Activated T-helper 1 cell treated with anti-CD3 and anti-CD28 coated beads, Interleukin-2, amount 50 U/mL, for 16 hours (primary cell): ENCODE data around the gene CDC42BPB.

Experiments
- DNase-seq, 2 donors: peaks; one replicate each; pipeline ENCODE4 v3.0.0-alpha.2; 2020; ENCODE audit warnings: low read depth in 1 of 2, low spot score in 1 of 2

CDC42BPB gene

DNA sequence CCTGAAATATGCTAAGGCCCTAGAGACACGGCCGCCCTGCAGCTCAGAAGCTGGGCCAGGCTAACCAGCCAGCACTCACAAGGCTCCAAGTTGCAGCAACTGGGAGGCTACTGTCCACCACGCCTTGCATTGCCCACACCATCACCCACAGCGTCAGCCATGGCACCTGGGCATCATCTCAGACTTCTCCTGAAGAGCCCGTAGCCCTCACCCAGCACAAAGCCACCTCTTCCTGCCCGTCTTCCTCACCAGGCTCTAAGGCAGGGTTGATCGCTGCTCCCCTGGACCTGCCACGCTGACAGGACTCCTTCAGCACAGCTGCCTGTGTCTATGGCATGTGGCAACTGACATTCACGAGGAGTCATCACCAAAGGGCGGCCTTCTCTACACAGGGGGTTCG, 38.1 kb downstream of the CDC42BPB start:
- DNase-seq, result no peak

DNA sequence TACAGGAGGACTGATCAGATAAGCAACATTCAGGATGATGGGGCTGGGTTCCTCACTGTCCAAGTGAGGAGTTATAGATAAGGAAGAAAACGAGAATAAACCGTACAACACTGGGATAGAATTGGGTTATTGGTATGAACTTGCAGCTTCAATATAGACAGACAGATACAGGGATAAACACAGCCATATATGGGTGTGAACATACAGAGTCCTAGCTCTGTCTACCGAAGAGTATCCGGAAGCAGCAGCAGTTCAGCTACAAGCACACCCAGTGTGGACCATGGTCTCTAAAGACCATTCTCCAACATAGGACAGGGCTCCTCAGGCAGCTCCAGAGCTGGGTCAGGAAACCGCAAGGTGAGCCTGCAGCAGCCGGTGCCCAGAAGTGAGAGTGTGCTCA, 40.8 kb downstream of the CDC42BPB start:
- DNase-seq, result no peak

DNA sequence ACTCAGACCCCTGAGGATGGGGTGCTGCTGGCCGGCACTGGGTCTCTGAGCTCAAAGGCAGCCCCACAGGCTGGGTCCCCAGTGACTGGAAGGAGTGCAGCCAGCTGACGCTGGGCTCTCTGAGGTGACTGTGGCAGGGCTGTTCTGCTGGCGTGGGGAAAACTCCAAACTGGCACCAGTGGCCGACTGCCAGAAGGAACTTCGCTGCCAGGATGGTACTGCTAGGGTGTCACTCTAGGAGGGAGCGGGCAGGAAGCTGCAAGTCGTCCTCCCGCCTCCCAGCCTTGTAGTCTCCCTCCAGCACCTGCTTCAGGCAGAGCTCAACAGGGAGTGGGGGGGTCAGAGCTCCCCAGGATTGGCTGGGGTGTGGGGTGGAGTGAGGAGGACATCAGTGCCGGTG, 41.3 kb downstream of the CDC42BPB start:
- DNase-seq, result no peak

- no peak for DNase-seq
Measured at GRCh38 chr14:103015426-103015825, 41.9 kb downstream of the CDC42BPB start.

DNA sequence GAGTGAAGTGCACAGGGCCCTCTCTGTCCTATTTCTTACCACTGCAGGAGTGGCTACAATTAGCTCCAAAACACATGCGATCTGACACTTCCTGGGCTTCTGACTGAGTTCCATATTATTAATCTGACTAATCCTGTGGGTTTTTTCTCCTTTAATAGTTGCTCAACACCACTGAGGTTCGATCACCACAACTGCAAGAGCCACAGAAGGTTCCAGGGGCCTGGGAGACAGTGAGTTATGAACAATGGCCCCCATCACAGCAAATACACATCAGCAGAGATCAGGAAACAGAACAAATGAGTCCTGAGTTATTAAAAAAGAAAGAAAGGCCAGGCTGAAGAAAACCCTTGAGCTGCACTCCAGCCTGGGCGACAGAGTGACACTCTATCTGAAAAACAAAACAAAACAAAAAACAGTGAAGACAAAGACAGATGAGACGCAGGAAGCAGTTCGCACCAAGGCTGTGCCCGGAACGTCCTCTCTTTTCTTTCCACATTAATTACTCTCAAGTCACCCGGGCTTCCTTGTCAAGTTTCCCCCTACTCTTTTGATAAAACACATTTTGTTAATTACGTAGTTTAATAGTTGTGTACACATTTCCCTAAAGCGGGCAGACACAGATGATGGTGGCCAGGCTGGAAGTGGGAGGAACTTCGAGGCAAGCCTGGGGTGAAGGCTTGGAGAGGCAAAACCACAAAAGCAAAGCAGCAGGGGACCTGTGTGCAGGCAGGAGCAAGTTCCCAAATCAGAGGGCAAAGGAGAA, 42.7 kb downstream of the CDC42BPB start:
- no peak for DNase-seq

- DNase-seq, result no peak
Measured at GRCh38 chr14:103013028-103013427, 44.3 kb downstream of the CDC42BPB start.

DNA sequence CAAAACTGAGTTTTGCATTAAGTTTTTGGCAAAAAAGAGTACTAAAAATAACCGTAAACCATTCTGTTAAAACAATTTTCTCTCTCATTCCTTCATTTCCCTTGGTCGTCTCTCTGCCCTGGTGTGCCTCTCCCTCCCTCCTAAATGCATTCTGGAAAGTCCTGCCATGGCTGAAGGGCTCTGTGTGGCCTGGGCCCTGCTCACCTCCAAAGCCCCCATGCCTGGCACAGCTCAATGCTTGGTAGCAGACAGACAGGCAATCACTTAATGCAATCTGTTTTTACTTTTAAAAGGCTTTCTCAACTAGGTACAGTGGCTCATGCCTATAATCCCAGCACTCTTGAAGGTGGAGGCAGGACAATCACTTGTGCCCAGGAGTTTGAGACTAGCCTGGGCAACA, 47.8 kb downstream of the CDC42BPB start:
- DNase-seq, result no peak

- no peak for DNase-seq
Measured at GRCh38 chr14:103008768-103009357, 48.5 kb downstream of the CDC42BPB start.

GRCh38 chr14:103008126-103008525, 49.2 kb downstream of the CDC42BPB start:
- no peak for DNase-seq

GRCh38 chr14:103007555-103007954, 49.8 kb downstream of the CDC42BPB start:
- DNase-seq, result no peak

DNA sequence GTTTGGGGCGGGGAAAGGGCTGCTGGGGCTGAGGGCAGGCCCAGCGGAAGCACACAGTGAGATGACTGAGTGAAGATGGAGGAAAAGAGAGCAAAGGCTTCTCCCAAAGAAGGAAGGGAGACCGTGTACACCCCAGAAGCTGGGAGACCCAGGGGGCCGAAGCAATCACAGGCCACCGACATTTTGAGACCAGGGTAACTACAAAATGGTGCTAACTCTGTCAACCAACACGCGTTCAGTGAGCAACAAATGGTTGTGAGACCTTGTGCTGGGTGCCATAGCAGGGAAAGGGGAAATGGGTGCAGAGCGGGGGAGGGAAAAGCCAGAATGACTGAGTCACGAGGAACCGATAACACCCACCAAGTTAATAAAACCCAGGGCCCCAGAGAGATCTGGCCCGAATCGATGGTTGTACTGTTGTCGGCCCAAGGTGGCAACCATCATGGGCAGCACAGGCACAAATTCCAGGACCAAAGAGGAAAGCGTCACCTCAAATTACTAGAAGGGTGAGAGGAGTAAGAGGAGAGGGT, 50.3 kb downstream of the CDC42BPB start:
- no peak for DNase-seq

DNA sequence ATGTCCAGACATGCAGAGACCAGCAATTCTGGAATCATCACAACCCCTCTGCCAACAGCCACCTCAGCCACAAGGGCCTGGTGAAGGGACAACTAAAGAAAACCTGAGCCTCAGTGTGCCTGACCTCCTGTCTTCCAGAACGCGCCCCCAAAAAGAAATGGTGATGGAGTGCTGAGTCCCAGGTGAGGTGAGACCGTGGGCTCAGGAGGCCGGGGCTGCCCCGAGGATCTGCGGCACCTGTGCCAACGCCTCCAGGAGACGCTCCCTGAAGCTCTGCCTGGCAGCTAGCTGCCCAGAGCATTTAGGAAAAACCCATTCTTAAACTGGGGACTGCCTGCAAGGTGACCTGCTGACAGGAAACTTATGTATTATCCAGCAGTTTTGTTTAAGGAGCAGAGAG, 51.2 kb downstream of the CDC42BPB start:
- no peak for DNase-seq

DNA sequence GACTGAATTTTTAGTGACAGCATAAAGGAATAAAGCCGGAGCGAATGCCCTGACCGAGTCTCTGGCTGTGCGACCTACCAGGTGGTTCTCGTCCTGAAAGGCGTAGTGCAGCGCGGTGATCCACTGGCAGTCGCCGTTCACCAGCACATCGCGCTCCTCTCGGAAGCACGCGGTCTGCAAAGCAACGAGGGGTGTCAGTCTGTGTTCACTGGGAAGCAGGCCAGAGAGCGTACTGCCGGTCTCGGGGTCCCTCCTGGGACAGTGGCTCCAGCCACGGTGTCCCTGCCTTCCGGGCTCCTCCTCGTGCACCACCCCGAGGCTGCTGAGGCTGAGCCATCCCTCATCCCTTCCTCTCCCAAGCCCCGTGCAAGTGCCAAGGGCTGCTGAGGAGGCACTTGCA, 53.5 kb downstream of the CDC42BPB start:
- no peak for DNase-seq

DNA sequence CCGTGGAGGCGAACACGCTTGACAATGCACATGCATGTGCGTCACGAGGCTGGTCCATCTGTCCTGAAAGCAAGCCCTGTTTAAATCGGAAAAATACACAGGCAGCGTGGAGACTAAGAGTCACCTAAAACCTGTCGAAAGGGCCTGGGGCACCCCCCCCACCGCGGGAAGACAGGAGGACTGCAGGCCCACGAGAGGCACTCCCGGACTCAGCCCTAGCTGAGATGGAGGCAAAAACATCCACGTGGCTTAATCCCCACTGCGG, 54.1 kb downstream of the CDC42BPB start:
- no peak for DNase-seq

DNA sequence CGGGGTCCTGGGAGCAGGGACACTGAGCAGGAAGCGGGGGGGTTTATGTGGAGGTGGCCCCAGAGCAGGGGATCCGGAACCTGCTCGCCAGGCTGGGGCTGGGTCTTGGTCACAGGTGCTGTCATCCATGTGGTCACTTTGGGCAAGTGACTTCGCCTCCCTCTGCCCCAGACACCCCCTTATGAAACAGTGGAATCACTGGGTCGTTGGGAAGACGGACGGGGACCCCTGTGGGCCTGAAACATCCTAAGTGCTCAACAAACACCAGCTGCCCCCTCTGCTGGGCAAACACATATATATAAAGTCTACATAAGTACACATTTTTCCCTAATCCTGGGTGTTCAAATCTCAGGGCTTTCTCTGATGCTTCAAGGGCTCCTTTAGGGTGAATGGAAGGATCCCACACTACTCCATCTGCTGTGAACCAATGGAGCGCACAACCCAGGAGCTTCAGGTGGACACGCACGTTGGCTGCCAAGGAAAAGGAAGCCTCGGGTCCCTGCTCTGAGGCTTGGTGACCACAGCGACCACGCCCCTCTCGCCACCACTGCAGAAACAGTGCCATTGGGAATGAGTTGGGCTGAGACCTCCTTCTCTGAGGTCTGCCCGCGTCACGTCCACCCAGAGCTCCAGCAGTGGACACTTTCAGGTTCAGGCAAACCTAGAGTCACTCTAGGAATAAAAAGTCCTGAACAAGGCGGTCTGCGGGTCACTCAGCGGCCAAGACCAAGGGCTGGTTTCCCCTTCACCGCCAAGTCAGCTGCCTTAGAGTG, 54.6 kb downstream of the CDC42BPB start:
- no peak for DNase-seq

DNA sequence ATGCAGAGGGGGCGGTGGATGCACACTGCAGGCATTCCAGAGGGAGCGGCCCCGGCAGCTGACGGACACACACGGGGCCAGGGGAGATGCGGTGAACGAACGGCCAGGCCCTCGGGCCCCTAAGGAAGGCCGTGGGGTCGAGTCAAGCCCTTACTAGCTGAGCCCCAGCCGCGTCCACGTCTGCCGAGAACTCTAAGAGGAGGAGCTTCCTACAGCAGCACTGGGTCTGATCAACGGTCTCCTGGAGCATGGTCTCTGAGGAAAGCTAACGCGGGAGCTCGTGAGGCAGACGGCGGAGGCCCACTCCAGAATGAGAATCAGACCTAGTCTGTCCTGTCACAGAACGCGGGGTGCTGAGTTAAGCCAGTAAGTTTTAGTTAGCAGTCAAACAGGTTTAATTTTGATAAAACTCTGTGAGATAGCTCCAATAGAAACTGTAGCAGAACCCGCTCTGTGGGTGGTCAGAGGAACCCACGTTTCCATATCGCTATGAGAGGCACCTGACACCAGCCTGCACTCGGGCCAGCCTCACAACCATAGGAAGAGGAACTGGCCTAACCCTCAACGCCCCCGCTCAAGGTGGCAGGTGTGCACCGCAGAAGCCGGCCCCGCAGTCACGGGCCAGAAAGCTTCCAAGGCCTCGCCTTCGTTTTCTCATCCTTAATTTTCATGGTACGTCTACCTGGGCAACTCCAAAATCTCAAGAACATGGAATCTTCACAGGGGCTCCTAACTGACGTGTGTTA, 55.5 kb downstream of the CDC42BPB start:
- no peak for DNase-seq

- DNase-seq, result no peak
Measured at GRCh38 chr14:103001226-103001625, 56.1 kb downstream of the CDC42BPB start.

GRCh38 chr14:103000291-103000921, 56.9 kb downstream of the CDC42BPB start:
- no peak for DNase-seq

DNA sequence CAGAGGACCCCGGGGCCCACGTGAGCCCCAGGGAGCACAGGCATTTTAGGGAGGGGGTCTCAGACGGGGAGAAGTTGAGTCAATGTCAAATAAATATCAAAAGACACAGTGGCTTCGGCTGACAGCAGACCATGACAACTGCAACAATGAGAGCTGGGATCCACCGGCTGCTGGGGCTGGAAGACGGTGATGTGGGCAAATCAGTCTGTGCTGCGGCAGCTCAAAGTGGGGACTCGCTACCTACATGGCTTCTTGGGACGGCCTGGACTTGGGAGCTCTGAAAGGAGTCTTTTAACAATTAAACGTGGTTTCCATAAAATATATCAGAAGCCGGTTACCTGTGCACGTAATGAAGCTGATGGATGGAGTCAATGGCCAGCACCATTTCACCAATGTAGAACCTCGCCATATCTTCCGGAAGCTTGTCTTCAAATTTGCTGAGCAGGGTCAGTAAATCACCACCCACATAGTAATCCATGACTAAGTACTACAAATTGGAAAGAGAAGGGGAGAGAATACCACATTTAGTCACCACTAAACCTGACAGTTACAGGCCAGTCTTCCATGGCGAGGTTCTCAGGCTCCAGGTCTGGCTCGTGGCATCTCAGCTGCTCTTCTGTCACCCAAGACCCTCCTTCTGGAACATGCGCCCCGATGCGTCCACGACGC, 58.0 kb downstream of the CDC42BPB start:
- no peak for DNase-seq

DNA sequence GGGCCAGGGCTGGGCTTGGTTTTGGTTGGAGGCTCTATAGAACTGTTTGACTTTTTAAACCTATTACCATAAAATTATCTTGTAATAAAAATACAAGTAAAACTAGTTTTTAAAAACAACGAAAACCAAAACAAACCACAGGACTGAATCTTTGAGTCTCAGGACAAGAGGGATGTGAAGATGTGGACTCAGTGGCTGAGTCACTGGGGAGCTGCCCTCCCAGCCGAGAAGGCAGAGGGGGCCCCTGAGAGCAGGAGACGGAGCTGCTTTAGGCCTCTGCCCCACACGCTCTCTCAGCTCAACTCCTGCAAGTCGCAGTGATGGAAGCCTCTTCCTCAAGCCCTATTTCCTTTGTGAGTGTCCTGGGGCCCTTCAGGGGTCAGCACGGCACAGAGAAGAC, 59.0 kb downstream of the CDC42BPB start:
- no peak for DNase-seq

- no peak for DNase-seq
Measured at GRCh38 chr14:102996941-102997340, 60.4 kb downstream of the CDC42BPB start.
